ENCODE measurements around the gene GRIN3A. TPM values are rescaled to one million over a fixed set of nuclear protein-coding genes. Genes with fewer than 3 reads are reported as not detected.
A peak's percentile ranks its signal among the peaks of the same experiment; 100 is the strongest.

GRIN3A gene
- total RNA-seq, 1 donor from 2014 or later: 0.15 TPM

DNA sequence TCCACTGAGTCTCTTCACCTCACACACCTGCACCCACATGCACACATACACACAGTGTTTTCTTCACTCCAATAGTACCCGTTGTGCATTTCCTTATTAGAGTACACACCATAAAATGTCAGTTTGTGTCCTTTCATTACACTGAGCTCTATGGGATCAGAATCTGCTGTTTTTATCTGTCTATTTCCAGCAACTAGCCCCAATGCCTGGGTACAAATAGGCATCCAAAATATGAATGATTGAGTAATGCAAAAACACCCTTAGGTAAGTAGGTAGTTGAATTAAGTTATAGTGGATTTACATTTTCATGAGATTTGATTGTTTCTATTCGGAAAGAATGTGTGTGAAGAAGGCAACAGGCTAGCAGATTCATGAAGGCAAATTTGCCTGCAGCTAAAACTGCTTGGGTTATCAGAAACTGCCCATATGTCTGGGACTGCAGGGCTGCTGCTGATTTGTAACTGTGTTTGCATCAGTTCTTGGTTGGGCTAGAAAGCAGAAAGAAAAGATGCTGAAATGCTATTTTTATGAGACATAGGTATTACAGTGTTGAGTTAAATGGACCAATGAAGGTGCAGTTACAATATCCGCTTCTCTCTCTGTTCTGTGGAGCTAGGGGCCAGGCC, 170.6 kb downstream of the GRIN3A start:
- Mint-ChIP-seq H3K9me3 (ENCODE audit: unreplicated experiment) (no peaks in the 10 kb centered on the region), H3K27me3 (ENCODE audit: unreplicated experiment) (peaks cover 4% of the 10 kb centered on the region), H3K4me1 (ENCODE audit: low read depth, unreplicated experiment) (no peaks in the 10 kb centered on the region), H3K4me3 (ENCODE audit: unreplicated experiment) (no peak overlapping the region), H3K27ac (ENCODE audit: unreplicated experiment) (no peak overlapping the region), H3K36me3 (ENCODE audit: unreplicated experiment) (no peaks in the 10 kb centered on the region)
- no peak for DNase-seq
- TF ChIP-seq, protein P1, sequence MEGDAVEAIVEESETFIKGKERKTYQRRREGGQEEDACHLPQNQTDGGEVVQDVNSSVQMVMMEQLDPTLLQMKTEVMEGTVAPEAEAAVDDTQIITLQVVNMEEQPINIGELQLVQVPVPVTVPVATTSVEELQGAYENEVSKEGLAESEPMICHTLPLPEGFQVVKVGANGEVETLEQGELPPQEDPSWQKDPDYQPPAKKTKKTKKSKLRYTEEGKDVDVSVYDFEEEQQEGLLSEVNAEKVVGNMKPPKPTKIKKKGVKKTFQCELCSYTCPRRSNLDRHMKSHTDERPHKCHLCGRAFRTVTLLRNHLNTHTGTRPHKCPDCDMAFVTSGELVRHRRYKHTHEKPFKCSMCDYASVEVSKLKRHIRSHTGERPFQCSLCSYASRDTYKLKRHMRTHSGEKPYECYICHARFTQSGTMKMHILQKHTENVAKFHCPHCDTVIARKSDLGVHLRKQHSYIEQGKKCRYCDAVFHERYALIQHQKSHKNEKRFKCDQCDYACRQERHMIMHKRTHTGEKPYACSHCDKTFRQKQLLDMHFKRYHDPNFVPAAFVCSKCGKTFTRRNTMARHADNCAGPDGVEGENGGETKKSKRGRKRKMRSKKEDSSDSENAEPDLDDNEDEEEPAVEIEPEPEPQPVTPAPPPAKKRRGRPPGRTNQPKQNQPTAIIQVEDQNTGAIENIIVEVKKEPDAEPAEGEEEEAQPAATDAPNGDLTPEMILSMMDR (IDR thresholded peaks at IDR 0.05; ENCODE audit: partially characterized antibody, unreplicated experiment): no peak

DNA sequence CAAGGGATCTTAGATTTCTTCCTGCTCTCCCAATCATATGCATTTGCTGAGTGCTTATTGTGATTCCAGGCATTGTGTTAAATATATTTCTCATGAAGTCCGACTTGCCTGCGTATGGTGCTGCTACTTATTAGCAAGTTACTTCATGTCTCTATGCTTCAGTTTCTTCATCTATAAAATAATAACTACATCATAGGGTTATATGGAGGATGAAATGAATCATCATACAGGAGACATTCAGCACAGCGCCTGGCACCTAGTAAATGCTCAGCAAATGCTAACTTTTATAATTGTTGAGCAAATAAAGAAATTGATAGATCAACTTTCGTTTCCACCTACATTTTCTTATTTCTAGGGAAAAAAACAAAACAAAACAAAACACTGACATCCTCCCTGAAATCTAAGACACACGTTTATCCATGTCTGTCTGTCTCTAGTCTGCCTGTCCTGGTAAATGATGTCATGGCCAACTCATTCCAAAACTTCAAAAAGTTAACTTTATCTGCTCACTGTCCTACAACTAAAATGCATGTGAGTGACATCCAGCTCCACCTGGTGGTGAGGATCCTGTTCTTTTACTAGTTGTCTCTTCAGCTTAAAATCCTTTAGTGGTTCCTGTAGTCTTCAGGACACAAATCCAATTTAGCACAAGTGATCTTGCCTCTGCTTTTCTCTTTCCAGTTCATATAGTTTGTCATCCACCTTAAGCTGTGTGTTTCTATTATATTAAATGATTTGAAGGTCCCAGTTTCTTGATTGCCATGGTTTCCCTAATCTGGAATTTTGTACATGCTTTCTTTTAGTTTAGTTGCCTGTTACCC, 171.3 kb downstream of the GRIN3A start:
- no peaks in the 10 kb centered on the region for H3K4me1 Mint-ChIP-seq (ENCODE audit: low read depth, unreplicated experiment)
- H3K27me3 Mint-ChIP-seq (ENCODE audit: unreplicated experiment): peaks cover 4% of the 10 kb centered on the region
- DNase-seq: no peak
- no peaks in the 10 kb centered on the region for H3K36me3 Mint-ChIP-seq (ENCODE audit: unreplicated experiment)
- no peaks in the 10 kb centered on the region for H3K9me3 Mint-ChIP-seq (ENCODE audit: unreplicated experiment)
- no peak overlapping the region for H3K4me3 Mint-ChIP-seq (ENCODE audit: unreplicated experiment)
- H3K27ac Mint-ChIP-seq (ENCODE audit: unreplicated experiment): no peak overlapping the region
- TF ChIP-seq, protein P1 (IDR thresholded peaks at IDR 0.05; ENCODE audit: partially characterized antibody, unreplicated experiment): peak; percentile 43

DNA sequence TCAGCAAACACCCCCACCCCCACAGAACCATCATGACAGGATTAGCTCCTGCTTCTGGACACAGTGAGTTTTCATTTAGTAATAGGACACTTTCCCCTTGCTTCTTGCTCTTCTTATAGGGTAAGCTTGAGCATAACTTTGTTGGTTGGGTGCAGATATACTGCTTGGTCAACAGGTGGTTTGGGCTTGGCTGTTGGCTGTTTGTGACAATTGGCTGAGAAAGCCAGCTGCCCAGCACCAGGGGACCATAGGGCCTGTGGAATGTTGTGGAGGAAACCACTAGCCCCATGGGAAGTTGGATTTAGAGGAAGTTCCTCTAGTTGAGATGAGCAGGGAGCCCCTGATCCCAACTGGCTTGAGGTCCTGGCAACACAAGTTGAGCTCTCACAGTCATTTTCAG, 174.2 kb downstream of the GRIN3A start:
- peaks cover 3% of the 10 kb centered on the region for H3K27me3 Mint-ChIP-seq (ENCODE audit: unreplicated experiment)
- peaks cover 10% of the 10 kb centered on the region for H3K36me3 Mint-ChIP-seq (ENCODE audit: unreplicated experiment)
- no peak for DNase-seq
- H3K27ac Mint-ChIP-seq (ENCODE audit: unreplicated experiment): no peak overlapping the region
- no peaks in the 10 kb centered on the region for H3K4me1 Mint-ChIP-seq (ENCODE audit: low read depth, unreplicated experiment)
- TF ChIP-seq, protein P1 (IDR thresholded peaks at IDR 0.05; ENCODE audit: partially characterized antibody, unreplicated experiment): no peak
- H3K9me3 Mint-ChIP-seq (ENCODE audit: unreplicated experiment): no peaks in the 10 kb centered on the region
- H3K4me3 Mint-ChIP-seq (ENCODE audit: unreplicated experiment): no peak overlapping the region

DNA sequence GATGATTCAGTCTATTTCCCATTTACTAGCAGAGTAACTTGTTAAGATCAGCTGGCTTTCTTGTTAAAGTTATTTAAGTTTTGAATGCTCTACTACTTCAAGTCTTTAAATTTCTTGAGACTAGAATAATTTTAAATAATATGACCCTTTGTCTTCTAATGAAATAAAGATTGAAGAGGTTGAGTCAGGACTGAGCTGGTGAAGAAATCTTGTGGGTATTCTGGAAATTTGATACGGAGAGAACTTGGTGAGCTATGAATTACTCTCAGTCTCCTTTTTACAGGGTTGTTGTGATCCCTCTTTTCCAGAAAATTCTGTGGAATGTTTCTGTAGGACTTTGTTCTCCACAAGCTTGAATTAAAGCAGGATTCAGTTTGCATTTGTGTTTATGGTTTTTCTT, 175.5 kb downstream of the GRIN3A start:
- no peak overlapping the region for H3K4me3 Mint-ChIP-seq (ENCODE audit: unreplicated experiment)
- DNase-seq: no peak
- TF ChIP-seq, protein P1 (IDR thresholded peaks at IDR 0.05; ENCODE audit: partially characterized antibody, unreplicated experiment): no peak
- no peaks in the 10 kb centered on the region for H3K27me3 Mint-ChIP-seq (ENCODE audit: unreplicated experiment)
- H3K36me3 Mint-ChIP-seq (ENCODE audit: unreplicated experiment): peaks cover 23% of the 10 kb centered on the region
- H3K27ac Mint-ChIP-seq (ENCODE audit: unreplicated experiment): no peak overlapping the region
- H3K9me3 Mint-ChIP-seq (ENCODE audit: unreplicated experiment): no peaks in the 10 kb centered on the region
- H3K4me1 Mint-ChIP-seq (ENCODE audit: low read depth, unreplicated experiment): no peaks in the 10 kb centered on the region

DNA sequence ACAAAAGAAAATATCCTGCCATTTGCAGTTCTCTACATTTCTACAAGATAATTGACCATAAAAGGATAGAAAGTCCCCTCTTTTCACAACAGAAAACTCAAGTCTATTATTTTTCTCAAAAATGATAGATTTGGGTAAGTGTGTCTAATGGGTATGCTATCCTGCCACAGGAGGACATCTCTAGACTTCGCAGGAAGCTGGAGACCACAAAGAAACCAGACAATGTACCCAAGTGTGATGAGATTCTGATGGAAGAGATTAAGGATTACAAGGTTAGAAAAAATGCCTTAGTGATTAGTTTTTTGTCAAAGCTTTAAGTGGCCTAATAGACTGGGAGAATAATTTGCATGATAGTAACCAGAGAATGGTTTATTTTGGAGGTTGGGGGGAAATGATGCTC, 176.7 kb downstream of the GRIN3A start:
- Mint-ChIP-seq H3K36me3 (ENCODE audit: unreplicated experiment) (peaks cover 27% of the 10 kb centered on the region), H3K4me3 (ENCODE audit: unreplicated experiment) (no peak overlapping the region), H3K27me3 (ENCODE audit: unreplicated experiment) (no peaks in the 10 kb centered on the region), H3K27ac (ENCODE audit: unreplicated experiment) (no peak overlapping the region), H3K9me3 (ENCODE audit: unreplicated experiment) (no peaks in the 10 kb centered on the region), H3K4me1 (ENCODE audit: low read depth, unreplicated experiment) (no peaks in the 10 kb centered on the region)
- no peak for DNase-seq
- TF ChIP-seq, protein P1 (IDR thresholded peaks at IDR 0.05; ENCODE audit: partially characterized antibody, unreplicated experiment): no peak

All from glutamatergic neuron (in vitro differentiated cells).